Peyer's patch (tissue), 4 donors: Measurements from ENCODE around the gene FMNL2. TPM values are rescaled to one million over a fixed set of nuclear protein-coding genes. Genes with fewer than 3 reads are reported as not detected.

Experiments used
- DNase-seq, 3 donors: peaks; one replicate each; pipeline ENCODE4 v3.0.0-alpha.2; 2017 to 2019
- H3K27ac ChIP-seq, 4 donors: fragments of 200-600 bp; sonication (generic); one replicate each; pipeline ENCODE4 v1.5.1; 2016 to 2019
- H3K27me3 ChIP-seq, 2 donors: fragments of 200-600 bp; sonication (generic); one replicate each; pipeline ENCODE4 v1.5.1; 2019
- H3K36me3 ChIP-seq, 3 donors: fragments of 200-600 bp; sonication (generic); one replicate each; pipeline ENCODE4 v1.5.1; 2016 to 2019
- H3K4me1 ChIP-seq, 4 donors: fragments of 200-600 bp; sonication (generic); one replicate each; pipeline ENCODE4 v1.5.1; 2016 to 2019
- H3K4me3 ChIP-seq, 4 donors: fragments of 200-600 bp; sonication (generic); 1 replicate in 3 of 4; 2 replicates in 1 of 4; pipeline ENCODE4 v1.5.1; 2016 to 2019; ENCODE audit warnings: mild to moderate bottlenecking in 1 of 4
- H3K9me3 ChIP-seq, 4 donors: fragments of 200-600 bp; sonication (generic); one replicate each; pipeline ENCODE4 v1.5.1; 2016 to 2019; ENCODE audit warnings: mild to moderate bottlenecking in 1 of 4
- POLR2A ChIP-seq, 2 donors: fragments of 450-650 bp; IDR thresholded peaks; one replicate each; pipeline ENCODE4 v1.5.1; 2017; ENCODE audit warnings: antibody characterized with exemption in 2 of 2, mild to moderate bottlenecking in 2 of 2, moderate library complexity in 2 of 2
- total RNA-seq, 4 donors: library from RNA; depleted of rRNA; stranded (reverse); fragments of >200 nt; gene quantifications; one replicate each; pipeline ENCODE4 v1.1.0, GENCODE V29; 2016
- TF ChIP-seq, protein P1 (sequence below), 6 experiments: fragments of 450-650 bp in 4 of 6; fragments of 200-600 bp in 2 of 6; sonication (generic) in 1 of 6; IDR thresholded peaks; one replicate each; pipeline ENCODE4 v1.5.1; 2017 to 2019; ENCODE audit warnings: antibody characterized with exemption in 6 of 6, mild to moderate bottlenecking in 3 of 6, moderate library complexity in 1 of 6

Gene FMNL2
- total RNA-seq, 4 donors from 2014 or later, result 7.5 to 52.0 (median 17.1) TPM

DNA sequence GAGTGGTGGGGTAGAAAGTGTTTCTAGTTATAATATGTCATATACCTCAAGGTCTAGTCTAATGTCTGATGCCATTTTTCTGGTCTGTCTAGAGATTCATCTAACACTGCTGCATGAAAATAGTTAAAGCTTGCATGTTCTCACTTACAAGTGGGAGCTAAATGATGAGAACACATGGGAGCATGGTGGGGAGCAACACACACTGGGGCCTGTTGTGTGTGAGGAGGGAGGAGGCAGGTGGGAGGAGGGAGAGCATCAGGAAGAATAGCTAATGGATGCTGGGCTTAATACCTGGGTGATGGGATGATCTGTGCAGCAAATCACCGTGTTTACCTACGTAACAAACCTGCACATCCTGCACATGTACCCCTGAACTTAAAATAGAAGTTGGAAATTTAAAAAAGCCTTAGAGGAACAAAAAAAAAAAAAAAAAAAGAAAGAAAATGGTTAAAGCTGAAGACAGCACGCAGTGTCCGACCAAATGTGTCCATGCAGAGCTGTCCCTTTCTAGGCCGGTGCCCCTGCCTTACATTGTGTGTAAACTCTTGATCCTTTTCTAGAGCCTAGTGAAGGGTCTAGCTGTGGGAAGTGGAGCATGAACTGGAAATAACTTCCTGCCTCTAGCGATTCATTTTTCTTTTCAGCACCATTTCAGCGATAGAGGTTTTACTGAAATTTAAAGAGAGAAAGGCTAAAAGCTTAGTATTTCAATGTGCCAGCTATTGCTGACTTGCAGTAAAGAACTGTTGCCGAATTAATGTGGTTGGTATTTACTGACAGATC is 94.0 kb downstream of the FMNL2 start:
- Histone ChIP-seq H3K4me1 (no peaks in the 10 kb centered on the region), H3K4me3 (no peak overlapping the region), H3K27me3 (no peaks in the 10 kb centered on the region), H3K27ac (no peak overlapping the region), H3K9me3 (no peaks in the 10 kb centered on the region), H3K36me3 (no peaks in the 10 kb centered on the region)
- TF ChIP-seq, protein P1, sequence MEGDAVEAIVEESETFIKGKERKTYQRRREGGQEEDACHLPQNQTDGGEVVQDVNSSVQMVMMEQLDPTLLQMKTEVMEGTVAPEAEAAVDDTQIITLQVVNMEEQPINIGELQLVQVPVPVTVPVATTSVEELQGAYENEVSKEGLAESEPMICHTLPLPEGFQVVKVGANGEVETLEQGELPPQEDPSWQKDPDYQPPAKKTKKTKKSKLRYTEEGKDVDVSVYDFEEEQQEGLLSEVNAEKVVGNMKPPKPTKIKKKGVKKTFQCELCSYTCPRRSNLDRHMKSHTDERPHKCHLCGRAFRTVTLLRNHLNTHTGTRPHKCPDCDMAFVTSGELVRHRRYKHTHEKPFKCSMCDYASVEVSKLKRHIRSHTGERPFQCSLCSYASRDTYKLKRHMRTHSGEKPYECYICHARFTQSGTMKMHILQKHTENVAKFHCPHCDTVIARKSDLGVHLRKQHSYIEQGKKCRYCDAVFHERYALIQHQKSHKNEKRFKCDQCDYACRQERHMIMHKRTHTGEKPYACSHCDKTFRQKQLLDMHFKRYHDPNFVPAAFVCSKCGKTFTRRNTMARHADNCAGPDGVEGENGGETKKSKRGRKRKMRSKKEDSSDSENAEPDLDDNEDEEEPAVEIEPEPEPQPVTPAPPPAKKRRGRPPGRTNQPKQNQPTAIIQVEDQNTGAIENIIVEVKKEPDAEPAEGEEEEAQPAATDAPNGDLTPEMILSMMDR (IDR thresholded peaks at IDR 0.05), result no peak
- TF ChIP-seq POLR2A (IDR thresholded peaks at IDR 0.05), result no peak
- DNase-seq, result no peak

DNA sequence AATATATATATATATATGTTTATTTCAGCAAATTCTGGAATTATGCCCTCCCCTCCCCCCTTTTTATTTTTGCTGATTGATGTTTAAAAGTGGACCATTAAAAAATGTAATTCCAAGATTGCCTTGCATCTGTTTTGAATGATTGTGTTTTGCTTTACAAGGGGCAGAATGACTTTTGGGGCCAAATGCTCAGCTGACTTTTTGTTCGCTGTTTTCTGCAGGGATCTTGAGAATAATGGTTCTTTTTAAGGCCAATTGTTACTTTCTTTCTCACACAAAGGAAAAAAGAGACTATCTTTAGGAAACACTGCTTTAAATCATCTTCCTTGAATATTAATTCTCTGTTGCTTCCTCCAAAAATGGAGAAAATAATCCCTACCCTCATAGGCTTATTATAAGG is 95.9 kb downstream of the FMNL2 start:
- Histone ChIP-seq H3K27me3 (no peaks in the 10 kb centered on the region), H3K4me3 (no peak overlapping the region), H3K4me1 (no peaks in the 10 kb centered on the region), H3K27ac (no peak overlapping the region), H3K9me3 (no peaks in the 10 kb centered on the region), H3K36me3 (no peaks in the 10 kb centered on the region)
- DNase-seq, result no peak
- no peak for TF ChIP-seq POLR2A (IDR thresholded peaks at IDR 0.05)
- TF ChIP-seq, protein P1 (IDR thresholded peaks at IDR 0.05), result no peak

DNA sequence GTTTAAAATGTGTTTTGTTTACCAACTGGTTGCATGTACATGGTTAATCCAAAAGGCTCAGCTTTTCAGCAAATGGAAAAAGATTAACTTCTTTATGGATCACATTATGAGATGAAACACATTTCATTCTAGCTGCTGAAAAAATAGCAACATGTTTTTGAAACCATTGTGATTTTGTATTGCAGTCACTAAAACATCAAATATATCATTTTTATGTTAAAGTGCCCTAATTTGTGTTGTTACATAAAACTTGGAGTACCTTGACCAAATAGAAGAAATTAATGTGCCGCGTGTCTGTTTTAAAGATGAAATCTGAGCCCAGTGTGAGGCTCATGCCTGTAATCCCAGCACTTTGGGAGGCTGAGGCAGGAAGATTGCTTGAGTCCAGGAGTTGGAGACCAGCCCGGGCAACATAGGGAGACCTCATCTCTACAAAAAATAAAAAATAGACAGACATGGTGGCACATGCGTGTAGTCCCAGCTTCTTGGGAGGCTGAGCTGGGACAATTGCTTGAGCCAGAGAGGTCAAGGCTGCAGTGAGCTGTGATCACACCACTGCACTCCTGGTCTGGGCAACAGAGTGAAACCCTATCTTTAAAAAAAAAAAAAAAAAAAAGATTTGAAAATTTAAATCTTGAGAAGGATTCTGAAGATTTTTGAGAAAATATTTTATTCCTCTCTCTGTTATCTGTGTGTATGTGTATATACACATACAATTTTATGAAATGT is 96.6 kb downstream of the FMNL2 start:
- H3K27ac ChIP-seq, result no peak overlapping the region
- no peaks in the 10 kb centered on the region for H3K27me3 ChIP-seq
- TF ChIP-seq, protein P1 (IDR thresholded peaks at IDR 0.05), result no peak
- TF ChIP-seq POLR2A (IDR thresholded peaks at IDR 0.05), result no peak
- no peaks in the 10 kb centered on the region for H3K36me3 ChIP-seq
- no peak for DNase-seq
- H3K4me3 ChIP-seq, result no peak overlapping the region
- no peaks in the 10 kb centered on the region for H3K9me3 ChIP-seq
- H3K4me1 ChIP-seq, result no peaks in the 10 kb centered on the region

DNA sequence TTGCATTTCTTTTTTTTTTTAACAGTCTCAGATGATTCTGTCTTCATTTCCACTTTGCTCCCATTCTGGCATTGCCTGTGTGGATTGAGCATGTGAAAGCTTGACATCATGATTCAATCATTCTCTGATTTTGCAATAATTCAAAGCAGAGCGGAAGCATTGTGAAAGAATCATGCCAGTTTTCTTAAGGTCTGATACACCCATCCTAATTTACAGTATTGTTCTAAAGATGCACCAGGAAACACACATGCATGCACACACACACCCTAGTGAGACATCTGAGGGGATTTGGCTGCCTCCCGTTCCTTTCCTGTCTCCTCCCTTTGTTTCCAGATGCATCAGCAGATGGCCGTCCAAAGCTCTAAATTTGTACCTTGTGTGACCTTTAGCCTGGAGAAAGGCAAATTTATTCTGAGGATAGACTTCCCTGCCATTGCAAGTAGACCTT is 97.3 kb downstream of the FMNL2 start:
- no peaks in the 10 kb centered on the region for H3K27me3 ChIP-seq
- no peaks in the 10 kb centered on the region for H3K9me3 ChIP-seq
- TF ChIP-seq, protein P1 (IDR thresholded peaks at IDR 0.05), result no peak
- no peak for TF ChIP-seq POLR2A (IDR thresholded peaks at IDR 0.05)
- DNase-seq, result no peak
- no peak overlapping the region for H3K27ac ChIP-seq
- H3K36me3 ChIP-seq, result no peaks in the 10 kb centered on the region
- H3K4me3 ChIP-seq, result no peak overlapping the region
- no peaks in the 10 kb centered on the region for H3K4me1 ChIP-seq

DNA sequence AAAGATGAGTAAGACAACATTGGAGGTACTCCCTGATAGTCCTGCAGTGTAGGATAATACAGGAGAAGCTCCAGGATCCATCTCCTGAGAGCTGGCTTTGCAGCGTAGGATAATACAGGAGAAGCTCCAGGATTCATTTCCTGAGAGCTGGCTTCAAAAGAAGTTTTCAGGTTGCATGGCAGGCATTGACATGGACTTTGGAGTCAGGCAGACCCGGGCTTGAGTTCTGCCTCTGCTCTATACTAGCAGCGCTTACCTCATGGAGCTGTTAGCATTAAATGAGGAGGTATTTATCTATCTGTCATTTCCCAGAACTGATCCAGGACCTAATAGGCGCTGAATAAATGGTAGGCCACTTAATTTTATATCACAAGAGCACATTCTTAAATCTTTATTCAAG is 97.8 kb downstream of the FMNL2 start:
- Histone ChIP-seq H3K36me3 (no peaks in the 10 kb centered on the region), H3K4me1 (no peaks in the 10 kb centered on the region), H3K27ac (no peak overlapping the region), H3K9me3 (no peaks in the 10 kb centered on the region), H3K27me3 (no peaks in the 10 kb centered on the region), H3K4me3 (no peak overlapping the region)
- no peak for DNase-seq
- TF ChIP-seq POLR2A (IDR thresholded peaks at IDR 0.05), result no peak
- TF ChIP-seq, protein P1 (IDR thresholded peaks at IDR 0.05), result no peak
